GM12878 (cell line): ENCODE measurements around the gene CTIF. TPM values are rescaled to one million over a fixed set of nuclear protein-coding genes. Genes with fewer than 3 reads are reported as not detected.

Experiments used
- ATAC-seq: fragments of 200-7000 bp; cut with Tn5 transposase; 3 replicates; pipeline ENCODE4 v1.9.1; 2020; ENCODE audit warnings: mild to moderate bottlenecking, moderate library complexity
- BruUV-seq: library from RNA; stranded (reverse); fragments of 400-500 nt; replicated peaks from 2 replicates; lab custom pipeline; 2021; lab: Mats Ljungman, UMichigan
- CTCF ChIA-PET: fragments of 300-600 bp; sonication (Branson Sonifier 250); formaldehyde crosslinking; extraction: SDS; loops from one replicate; lab custom pipeline; 2021; ENCODE audit warnings: inconsistent platforms; lab: Yijun Ruan, JAX
- POLR2A ChIA-PET: fragments of 350-600 bp; formaldehyde crosslinking; extraction: SDS; loops from one replicate; lab custom pipeline; 2021; ENCODE audit warnings: inconsistent platforms; lab: Charles Lee
- RAD21 ChIA-PET: fragments of 300-600 bp; sonication (Branson Sonifier 250); formaldehyde crosslinking; loops from one replicate; lab custom pipeline; 2023; ENCODE audit warnings: antibody characterized with exemption; ENCODE audit not compliant: unreplicated experiment; lab: Charles Lee
- SMC1A ChIA-PET: fragments of 300-600 bp; sonication (Branson Sonifier 250); formaldehyde crosslinking; loops from one replicate; lab custom pipeline; 2023; ENCODE audit not compliant: unreplicated experiment, uncharacterized antibody; lab: Charles Lee
- DNase-seq: peaks from one replicate; pipeline ENCODE4 v3.0.0-alpha.2; 2011; ENCODE audit warnings: low read depth, low spot score
- FAIRE-seq: peaks from 3 replicates; lab custom pipeline; 2011; peaks lifted over from hg19 to GRCh38; lab: Jason Lieb, UNC
- H2AFZ ChIP-seq: 2 replicates; pipeline ENCODE4 v1.6.0; 2011; ENCODE audit warnings: low read depth, low read length, control low read depth; ENCODE audit not compliant: control insufficient read depth
- H3K27ac ChIP-seq: 2 replicates; pipeline ENCODE4 v1.5.1; 2011; ENCODE audit warnings: control low read depth; ENCODE audit not compliant: control insufficient read depth, insufficient read depth
- H3K27me3 ChIP-seq, 2 experiments: replicated peaks in 1 of 2; 2 replicates each; pipeline versions ENCODE4 v1.6.0 to v1.6.1; 2011; ENCODE audit warnings: low read length in 1 of 2; ENCODE audit not compliant: control insufficient read depth in 2 of 2, insufficient read depth in 2 of 2
- H3K36me3 ChIP-seq, 2 experiments: 2 replicates each; pipeline ENCODE4 v1.5.1; 2011; ENCODE audit warnings: low read length in 1 of 2; ENCODE audit not compliant: control insufficient read depth in 2 of 2, insufficient read depth in 2 of 2
- H3K4me1 ChIP-seq: 2 replicates; pipeline ENCODE4 v1.6.1; 2011; ENCODE audit warnings: mild to moderate bottlenecking, low read length, moderate library complexity, mixed read lengths; ENCODE audit not compliant: control insufficient read depth, insufficient read depth
- H3K4me2 ChIP-seq: 2 replicates; pipeline ENCODE4 v1.6.0; 2011; ENCODE audit warnings: control low read depth; ENCODE audit not compliant: control insufficient read depth, insufficient read depth
- H3K4me3 ChIP-seq: fragments of 200-600 bp; sonication (generic); 2 replicates; pipeline ENCODE4 v1.5.1; 2016
- H3K79me2 ChIP-seq: 2 replicates; pipeline ENCODE4 v1.6.0; 2011; ENCODE audit warnings: low read length; ENCODE audit not compliant: control insufficient read depth, insufficient read depth
- H3K9ac ChIP-seq: 2 replicates; pipeline ENCODE4 v1.8.0; 2011; ENCODE audit warnings: low read length, control low read depth, mixed read lengths; ENCODE audit not compliant: control insufficient read depth, insufficient read depth
- H3K9me3 ChIP-seq: replicated peaks from 3 replicates; pipeline ENCODE4 v1.5.1; 2011; ENCODE audit warnings: mild to moderate bottlenecking, low read length; ENCODE audit not compliant: control insufficient read depth, insufficient read depth
- H4K20me1 ChIP-seq: 2 replicates; pipeline ENCODE4 v1.6.0; 2011; ENCODE audit not compliant: control insufficient read depth, insufficient read depth
- CHD2 ChIP-seq: IDR thresholded peaks from 2 replicates; pipeline ENCODE4 v1.6.1; 2011; ENCODE audit warnings: low read depth, low read length, improper control_type of control experiment, borderline replicate concordance
- CHD4 ChIP-seq: fragments of 200-600 bp; sonication (generic); IDR thresholded peaks from 2 replicates; pipeline ENCODE4 v1.6.1; 2016; ENCODE audit warnings: mild to moderate bottlenecking
- MXI1 ChIP-seq: fragments of 150-350 bp; IDR thresholded peaks from 2 replicates; pipeline ENCODE4 v1.6.1; 2011; ENCODE audit warnings: low read depth, mild to moderate bottlenecking, inconsistent platforms, low read length, improper control_type of control experiment
- RBBP5 ChIP-seq: fragments of 200-600 bp; sonication (generic); conservative IDR thresholded peaks from 2 replicates; pipeline ENCODE4 v1.6.1; 2016
- RUNX3 ChIP-seq: IDR thresholded peaks from 2 replicates; pipeline ENCODE4 v1.6.1; 2012; ENCODE audit warnings: low read length, inconsistent platforms
- TCF12 ChIP-seq: IDR thresholded peaks from 2 replicates; pipeline ENCODE4 v1.6.1; 2011; ENCODE audit warnings: low read depth, mild to moderate bottlenecking, low read length
- ZBED1 ChIP-seq: IDR thresholded peaks from 2 replicates; pipeline ENCODE4 v1.6.1; 2016; ENCODE audit warnings: borderline replicate concordance
- ZNF622 ChIP-seq: fragments of 450-650 bp; IDR thresholded peaks from 2 replicates; pipeline ENCODE4 v1.6.1; 2017; ENCODE audit warnings: mild to moderate bottlenecking, inconsistent platforms
- WGBS: methylation state at CpG from one replicate; pipeline ENCODE4 v1.1.6; 2016; ENCODE audit warnings: low lambda C conversion rate; ENCODE audit not compliant: insufficient replicate concordance, insufficient coverage; ENCODE audit errors: missing lambda C conversion rate; 5-methylcytosine and 5-hydroxymethylcytosine counted together
- in situ Hi-C: fragments of 300-500 bp; cut with MboI; formaldehyde crosslinking; loops from 9 replicates; pipeline ENCODE4 v1.14.3; 2018; ENCODE audit warnings: mixed read lengths
- intact Hi-C: fragments of 100-400 bp; cut with micrococcal nuclease; formaldehyde crosslinking; loops from one replicate; pipeline ENCODE4 v1.14.2; 2022; ENCODE audit not compliant: unreplicated experiment
- polyA plus RNA-seq, 11 experiments: library from polyadenylated mRNA; depleted of rRNA in 4 of 11; unstranded in 6 of 11; stranded (reverse) in 5 of 11; fragments of >200 nt; fragmentation: Nextera tagmentation in 4 of 11; fragmentation: Illumina TruSeq in 1 of 11; extraction: Ambion mirVana in 4 of 11; extraction: Trizol in 1 of 11; gene quantifications; 1 replicate in 1 of 11; 2 replicates in 10 of 11; pipeline versions ENCODE4 v1.2.1 to v1.2.3, GENCODE V29; 2011 to 2016; ENCODE audit warnings: inconsistent platforms in 2 of 11, missing spikeins in 2 of 11, low read depth in 1 of 11
- total RNA-seq, 4 experiments: library from RNA; depleted of rRNA in 3 of 4; stranded (reverse); fragments of >200 nt in 3 of 4; fragmentation: Illumina TruSeq in 1 of 4; extraction: Trizol in 1 of 4; gene quantifications; 2 replicates each; pipeline versions ENCODE4 v1.2.1 to v1.2.3, GENCODE V29; 2013 to 2021
- TF ChIP-seq, protein P1 (sequence below): IDR thresholded peaks from 2 replicates; pipeline ENCODE4 v1.6.1; 2011; ENCODE audit warnings: mild to moderate bottlenecking, low read depth, low read length, moderate library complexity; ENCODE audit not compliant: insufficient replicate concordance
- TF ChIP-seq, protein P2 (sequence below): fragments of 450-650 bp; IDR thresholded peaks from 2 replicates; pipeline ENCODE4 v1.6.1; 2014; ENCODE audit warnings: mild to moderate bottlenecking
- TF ChIP-seq, protein P3 (sequence below): fragments of 450-650 bp; formaldehyde crosslinking; IDR thresholded peaks from 2 replicates; pipeline ENCODE4 v1.5.0; 2022; ENCODE audit warnings: mild to moderate bottlenecking, missing genetic modification characterization
- TF ChIP-seq, protein P4 (sequence below): fragments of 450-650 bp; formaldehyde crosslinking; IDR thresholded peaks from 2 replicates; pipeline ENCODE4 v1.4.0; 2020; ENCODE audit warnings: mild to moderate bottlenecking, moderate library complexity
- TF ChIP-seq, protein P5 (sequence below): fragments of 450-650 bp; IDR thresholded peaks from 2 replicates; pipeline ENCODE4 v1.6.1; 2018; ENCODE audit warnings: borderline replicate concordance, mild to moderate bottlenecking; ENCODE audit not compliant: partially characterized antibody

Gene CTIF
- total and polyA plus RNA-seq, 10 of the 15 experiments (the other 5 are each of a cell fraction or from before 2014, with no cell fraction given) = 0.06 to 11.6 (median 2.5) TPM

DNA sequence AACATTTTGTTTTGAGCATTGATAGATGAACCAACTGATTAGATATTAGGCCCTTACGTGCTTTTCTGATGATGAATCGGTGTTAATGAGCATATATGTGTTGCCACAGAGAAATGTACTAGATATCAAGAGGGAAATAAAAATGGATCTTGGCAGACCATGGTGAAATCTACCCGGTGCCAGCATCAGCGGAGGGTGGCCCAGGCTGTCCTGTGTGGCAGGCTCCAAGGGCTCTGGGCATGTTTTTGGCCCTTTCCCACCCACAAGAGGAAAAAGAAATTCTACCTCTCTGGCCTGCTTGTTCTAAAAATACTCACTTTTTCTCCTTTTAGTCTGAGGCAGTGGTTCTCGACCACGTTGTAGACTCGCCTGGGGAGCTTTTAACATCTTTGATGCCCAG, 154.2 kb downstream of the CTIF start:
- Histone ChIP-seq H3K27ac (no peak overlapping the region), H3K9me3 (no peaks in the 10 kb centered on the region), H2AFZ (no peak overlapping the region), H3K36me3 (no peaks in the 10 kb centered on the region), H4K20me1 (no peaks in the 10 kb centered on the region), H3K4me1 (no peaks in the 10 kb centered on the region), H3K4me3 (no peak overlapping the region), H3K27me3 (no peaks in the 10 kb centered on the region), H3K9ac (no peak overlapping the region), H3K4me2 (no peak overlapping the region), H3K79me2 (no peaks in the 10 kb centered on the region)
- ChIA-PET SMC1A (interaction anchor here (1.0 kb wide), 1 partner anchor 10 kb away, joined by 3 read pairs; no protein-coding TSS in a partner anchor), POLR2A (no interaction called here), CTCF (no interaction called here), RAD21 (no interaction called here)
- no TSS peak for BruUV-seq
- WGBS = 83% methylated on average over 7 of the region's 7 CpGs
- in situ Hi-C loops (loop anchor here (25.0 kb wide), 1 partner anchor 719 kb away; no protein-coding TSS in a partner anchor), intact Hi-C loops (no loop called here)
- DNase-seq (no peak), FAIRE-seq (no peak), ATAC-seq (no peak)
- TF ChIP-seq, protein P1, sequence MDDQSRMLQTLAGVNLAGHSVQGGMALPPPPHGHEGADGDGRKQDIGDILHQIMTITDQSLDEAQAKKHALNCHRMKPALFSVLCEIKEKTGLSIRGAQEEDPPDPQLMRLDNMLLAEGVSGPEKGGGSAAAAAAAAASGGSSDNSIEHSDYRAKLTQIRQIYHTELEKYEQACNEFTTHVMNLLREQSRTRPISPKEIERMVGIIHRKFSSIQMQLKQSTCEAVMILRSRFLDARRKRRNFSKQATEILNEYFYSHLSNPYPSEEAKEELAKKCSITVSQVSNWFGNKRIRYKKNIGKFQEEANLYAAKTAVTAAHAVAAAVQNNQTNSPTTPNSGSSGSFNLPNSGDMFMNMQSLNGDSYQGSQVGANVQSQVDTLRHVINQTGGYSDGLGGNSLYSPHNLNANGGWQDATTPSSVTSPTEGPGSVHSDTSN = no peak
- TF ChIP-seq RUNX3 = no peak
- TF ChIP-seq, protein P2, sequence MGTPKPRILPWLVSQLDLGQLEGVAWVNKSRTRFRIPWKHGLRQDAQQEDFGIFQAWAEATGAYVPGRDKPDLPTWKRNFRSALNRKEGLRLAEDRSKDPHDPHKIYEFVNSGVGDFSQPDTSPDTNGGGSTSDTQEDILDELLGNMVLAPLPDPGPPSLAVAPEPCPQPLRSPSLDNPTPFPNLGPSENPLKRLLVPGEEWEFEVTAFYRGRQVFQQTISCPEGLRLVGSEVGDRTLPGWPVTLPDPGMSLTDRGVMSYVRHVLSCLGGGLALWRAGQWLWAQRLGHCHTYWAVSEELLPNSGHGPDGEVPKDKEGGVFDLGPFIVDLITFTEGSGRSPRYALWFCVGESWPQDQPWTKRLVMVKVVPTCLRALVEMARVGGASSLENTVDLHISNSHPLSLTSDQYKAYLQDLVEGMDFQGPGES = no peak
- no peak for TF ChIP-seq MXI1
- no peak for TF ChIP-seq RBBP5
- TF ChIP-seq, protein P3, sequence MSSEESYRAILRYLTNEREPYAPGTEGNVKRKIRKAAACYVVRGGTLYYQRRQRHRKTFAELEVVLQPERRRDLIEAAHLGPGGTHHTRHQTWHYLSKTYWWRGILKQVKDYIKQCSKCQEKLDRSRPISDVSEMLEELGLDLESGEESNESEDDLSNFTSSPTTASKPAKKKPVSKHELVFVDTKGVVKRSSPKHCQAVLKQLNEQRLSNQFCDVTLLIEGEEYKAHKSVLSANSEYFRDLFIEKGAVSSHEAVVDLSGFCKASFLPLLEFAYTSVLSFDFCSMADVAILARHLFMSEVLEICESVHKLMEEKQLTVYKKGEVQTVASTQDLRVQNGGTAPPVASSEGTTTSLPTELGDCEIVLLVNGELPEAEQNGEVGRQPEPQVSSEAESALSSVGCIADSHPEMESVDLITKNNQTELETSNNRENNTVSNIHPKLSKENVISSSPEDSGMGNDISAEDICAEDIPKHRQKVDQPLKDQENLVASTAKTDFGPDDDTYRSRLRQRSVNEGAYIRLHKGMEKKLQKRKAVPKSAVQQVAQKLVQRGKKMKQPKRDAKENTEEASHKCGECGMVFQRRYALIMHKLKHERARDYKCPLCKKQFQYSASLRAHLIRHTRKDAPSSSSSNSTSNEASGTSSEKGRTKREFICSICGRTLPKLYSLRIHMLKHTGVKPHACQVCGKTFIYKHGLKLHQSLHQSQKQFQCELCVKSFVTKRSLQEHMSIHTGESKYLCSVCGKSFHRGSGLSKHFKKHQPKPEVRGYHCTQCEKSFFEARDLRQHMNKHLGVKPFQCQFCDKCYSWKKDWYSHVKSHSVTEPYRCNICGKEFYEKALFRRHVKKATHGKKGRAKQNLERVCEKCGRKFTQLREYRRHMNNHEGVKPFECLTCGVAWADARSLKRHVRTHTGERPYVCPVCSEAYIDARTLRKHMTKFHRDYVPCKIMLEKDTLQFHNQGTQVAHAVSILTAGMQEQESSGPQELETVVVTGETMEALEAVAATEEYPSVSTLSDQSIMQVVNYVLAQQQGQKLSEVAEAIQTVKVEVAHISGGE (CRISPR knock-in tag) = no peak
- TF ChIP-seq CHD2 = no peak
- TF ChIP-seq, protein P4, sequence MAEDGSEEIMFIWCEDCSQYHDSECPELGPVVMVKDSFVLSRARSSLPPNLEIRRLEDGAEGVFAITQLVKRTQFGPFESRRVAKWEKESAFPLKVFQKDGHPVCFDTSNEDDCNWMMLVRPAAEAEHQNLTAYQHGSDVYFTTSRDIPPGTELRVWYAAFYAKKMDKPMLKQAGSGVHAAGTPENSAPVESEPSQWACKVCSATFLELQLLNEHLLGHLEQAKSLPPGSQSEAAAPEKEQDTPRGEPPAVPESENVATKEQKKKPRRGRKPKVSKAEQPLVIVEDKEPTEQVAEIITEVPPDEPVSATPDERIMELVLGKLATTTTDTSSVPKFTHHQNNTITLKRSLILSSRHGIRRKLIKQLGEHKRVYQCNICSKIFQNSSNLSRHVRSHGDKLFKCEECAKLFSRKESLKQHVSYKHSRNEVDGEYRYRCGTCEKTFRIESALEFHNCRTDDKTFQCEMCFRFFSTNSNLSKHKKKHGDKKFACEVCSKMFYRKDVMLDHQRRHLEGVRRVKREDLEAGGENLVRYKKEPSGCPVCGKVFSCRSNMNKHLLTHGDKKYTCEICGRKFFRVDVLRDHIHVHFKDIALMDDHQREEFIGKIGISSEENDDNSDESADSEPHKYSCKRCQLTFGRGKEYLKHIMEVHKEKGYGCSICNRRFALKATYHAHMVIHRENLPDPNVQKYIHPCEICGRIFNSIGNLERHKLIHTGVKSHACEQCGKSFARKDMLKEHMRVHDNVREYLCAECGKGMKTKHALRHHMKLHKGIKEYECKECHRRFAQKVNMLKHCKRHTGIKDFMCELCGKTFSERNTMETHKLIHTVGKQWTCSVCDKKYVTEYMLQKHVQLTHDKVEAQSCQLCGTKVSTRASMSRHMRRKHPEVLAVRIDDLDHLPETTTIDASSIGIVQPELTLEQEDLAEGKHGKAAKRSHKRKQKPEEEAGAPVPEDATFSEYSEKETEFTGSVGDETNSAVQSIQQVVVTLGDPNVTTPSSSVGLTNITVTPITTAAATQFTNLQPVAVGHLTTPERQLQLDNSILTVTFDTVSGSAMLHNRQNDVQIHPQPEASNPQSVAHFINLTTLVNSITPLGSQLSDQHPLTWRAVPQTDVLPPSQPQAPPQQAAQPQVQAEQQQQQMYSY (CRISPR knock-in tag) = no peak
- no peak for TF ChIP-seq TCF12
- TF ChIP-seq, protein P5, sequence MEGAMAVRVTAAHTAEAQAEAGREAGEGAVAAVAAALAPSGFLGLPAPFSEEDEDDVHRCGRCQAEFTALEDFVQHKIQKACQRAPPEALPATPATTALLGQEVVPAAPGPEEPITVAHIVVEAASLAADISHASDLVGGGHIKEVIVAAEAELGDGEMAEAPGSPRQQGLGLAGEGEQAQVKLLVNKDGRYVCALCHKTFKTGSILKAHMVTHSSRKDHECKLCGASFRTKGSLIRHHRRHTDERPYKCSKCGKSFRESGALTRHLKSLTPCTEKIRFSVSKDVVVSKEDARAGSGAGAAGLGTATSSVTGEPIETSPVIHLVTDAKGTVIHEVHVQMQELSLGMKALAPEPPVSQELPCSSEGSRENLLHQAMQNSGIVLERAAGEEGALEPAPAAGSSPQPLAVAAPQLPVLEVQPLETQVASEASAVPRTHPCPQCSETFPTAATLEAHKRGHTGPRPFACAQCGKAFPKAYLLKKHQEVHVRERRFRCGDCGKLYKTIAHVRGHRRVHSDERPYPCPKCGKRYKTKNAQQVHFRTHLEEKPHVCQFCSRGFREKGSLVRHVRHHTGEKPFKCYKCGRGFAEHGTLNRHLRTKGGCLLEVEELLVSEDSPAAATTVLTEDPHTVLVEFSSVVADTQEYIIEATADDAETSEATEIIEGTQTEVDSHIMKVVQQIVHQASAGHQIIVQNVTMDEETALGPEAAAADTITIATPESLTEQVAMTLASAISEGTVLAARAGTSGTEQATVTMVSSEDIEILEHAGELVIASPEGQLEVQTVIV = no peak
- no peak for TF ChIP-seq CHD4
- TF ChIP-seq ZBED1 = no peak
- TF ChIP-seq ZNF622 = no peak
